ENCODE results near the gene UBE2J2. TPM values are rescaled to one million over a fixed set of nuclear protein-coding genes. Genes with fewer than 3 reads are reported as not detected.

Gene UBE2J2
- total and polyA plus RNA-seq, 2 of the 13 experiments (the other 11 are each of a cell fraction or from before 2014, with no cell fraction given), result 25.4 to 29.4 TPM

DNA sequence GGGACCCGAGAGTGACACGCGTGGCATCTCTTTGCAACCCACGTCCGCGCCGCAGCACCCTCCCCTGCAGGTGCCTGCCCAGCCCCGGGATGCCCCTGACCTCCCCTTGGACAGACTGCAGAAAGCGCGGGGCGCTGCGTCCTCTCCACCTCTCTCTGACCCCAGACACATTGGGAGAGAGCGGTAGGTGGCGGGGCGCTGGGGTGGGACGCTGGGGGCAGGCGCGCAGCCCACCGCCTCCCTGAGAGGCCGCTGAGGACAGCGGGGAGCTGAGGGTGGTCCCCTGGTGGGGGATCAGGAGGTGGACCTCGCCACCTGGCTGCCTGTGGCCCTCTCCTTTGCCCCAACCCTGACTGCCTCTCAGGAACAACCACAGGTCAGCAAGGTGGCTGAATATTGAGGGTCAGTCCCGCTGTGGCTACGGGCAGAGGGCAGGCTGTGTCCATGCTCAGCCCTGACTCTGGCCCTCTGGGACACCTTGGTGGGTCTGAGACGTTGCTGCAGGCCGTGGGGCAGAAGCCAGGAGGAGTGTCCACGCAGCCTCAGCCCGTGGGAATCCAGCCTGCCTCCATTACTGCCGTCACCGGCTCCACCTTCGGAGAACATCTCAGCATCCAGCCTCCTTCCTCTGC, 761 bp upstream of the UBE2J2 start:
- ChIA-PET POLR2A (interaction anchor here (0.6 to 2.2 kb wide), 11 partner anchors 7 to 273 kb away, joined by 3 to 11 read pairs (median 4); partner anchors contain the start of gene SDF4), CTCF (ENCODE audit: low intra/inter-chr PET ratio, low total read pairs) (no interaction called here)
- in situ Hi-C loops (cut with HindIII; ENCODE audit: extremely low pct_ligation_motif_present, low pct_unique_long_range_greater_than_20kb) (no loop called here), intact Hi-C loops (cut with micrococcal nuclease; ENCODE audit: unreplicated experiment) (no loop called here)
- H3K27me3 ChIP-seq (ENCODE audit: control insufficient read depth in 1 of 2, insufficient read depth in 2 of 2, low read length in 2 of 2), result no peaks in the 10 kb centered on the region; a peak in 1 of 5 replicates
- 0% methylated on average over 2 of the region's 31 CpGs for WGBS (ENCODE audit: low lambda C conversion rate)
- H3K9ac ChIP-seq (ENCODE audit: insufficient read depth, low read depth, low read length), result peak overlapping the region; percentile 81
- peak; percentile 71 for ATAC-seq
- BruUV-seq (replicated peaks), result no TSS peak
- peak overlapping the region; percentile 59 to 79 (median 70) for H3K4me3 ChIP-seq (replicated peaks in 1 of 3; ENCODE audit: insufficient read depth in 1 of 3, low read depth in 2 of 3, low read length in 3 of 3)
- H3K4me2 ChIP-seq (ENCODE audit: low read depth, low read length), result peak overlapping the region; percentile 79
- peaks cover 37% of the 10 kb centered on the region for H3K79me2 ChIP-seq (ENCODE audit: insufficient read depth, low read length)
- no peak overlapping the region for H2AFZ ChIP-seq (ENCODE audit: low read length)
- no peak for FAIRE-seq
- DNase-seq (ENCODE audit: low spot score), result no peak
- H3K9me3 ChIP-seq (ENCODE audit: low read length), result no peaks in the 10 kb centered on the region
- H3K4me1 ChIP-seq (ENCODE audit: insufficient read depth, low read length), result peaks cover 59% of the 10 kb centered on the region
- H4K20me1 ChIP-seq (ENCODE audit: insufficient read depth, low read length), result peaks cover 21% of the 10 kb centered on the region; the same call in 1 of the 2 replicates
- peaks cover 4 to 10% of the 10 kb centered on the region in 2 experiments; a peak in 1 of 5 replicates for H3K36me3 ChIP-seq (replicated peaks in 1 of 2; ENCODE audit: control insufficient read depth in 1 of 2, insufficient read depth in 2 of 2, low read length in 2 of 2)
- peak overlapping the region; percentile 64 for H3K27ac ChIP-seq (ENCODE audit: extremely low read length, insufficient read depth, low read length)
- TF ChIP-seq ZNF451 (CRISPR knock-in tag; IDR thresholded peaks at IDR 0.05), result no peak; the same call in 1 of the 2 replicates
- TF ChIP-seq ZNF441 (CRISPR knock-in tag; IDR thresholded peaks at IDR 0.05; ENCODE audit: borderline replicate concordance), result 0 out of 2 replicates have a peak, but pooled peaks have one; percentile 6
- TF ChIP-seq ZNF883 (CRISPR knock-in tag; IDR thresholded peaks at IDR 0.05; ENCODE audit: not compliant biosample characterization), result peak; percentile 66
- TF ChIP-seq, protein P1, sequence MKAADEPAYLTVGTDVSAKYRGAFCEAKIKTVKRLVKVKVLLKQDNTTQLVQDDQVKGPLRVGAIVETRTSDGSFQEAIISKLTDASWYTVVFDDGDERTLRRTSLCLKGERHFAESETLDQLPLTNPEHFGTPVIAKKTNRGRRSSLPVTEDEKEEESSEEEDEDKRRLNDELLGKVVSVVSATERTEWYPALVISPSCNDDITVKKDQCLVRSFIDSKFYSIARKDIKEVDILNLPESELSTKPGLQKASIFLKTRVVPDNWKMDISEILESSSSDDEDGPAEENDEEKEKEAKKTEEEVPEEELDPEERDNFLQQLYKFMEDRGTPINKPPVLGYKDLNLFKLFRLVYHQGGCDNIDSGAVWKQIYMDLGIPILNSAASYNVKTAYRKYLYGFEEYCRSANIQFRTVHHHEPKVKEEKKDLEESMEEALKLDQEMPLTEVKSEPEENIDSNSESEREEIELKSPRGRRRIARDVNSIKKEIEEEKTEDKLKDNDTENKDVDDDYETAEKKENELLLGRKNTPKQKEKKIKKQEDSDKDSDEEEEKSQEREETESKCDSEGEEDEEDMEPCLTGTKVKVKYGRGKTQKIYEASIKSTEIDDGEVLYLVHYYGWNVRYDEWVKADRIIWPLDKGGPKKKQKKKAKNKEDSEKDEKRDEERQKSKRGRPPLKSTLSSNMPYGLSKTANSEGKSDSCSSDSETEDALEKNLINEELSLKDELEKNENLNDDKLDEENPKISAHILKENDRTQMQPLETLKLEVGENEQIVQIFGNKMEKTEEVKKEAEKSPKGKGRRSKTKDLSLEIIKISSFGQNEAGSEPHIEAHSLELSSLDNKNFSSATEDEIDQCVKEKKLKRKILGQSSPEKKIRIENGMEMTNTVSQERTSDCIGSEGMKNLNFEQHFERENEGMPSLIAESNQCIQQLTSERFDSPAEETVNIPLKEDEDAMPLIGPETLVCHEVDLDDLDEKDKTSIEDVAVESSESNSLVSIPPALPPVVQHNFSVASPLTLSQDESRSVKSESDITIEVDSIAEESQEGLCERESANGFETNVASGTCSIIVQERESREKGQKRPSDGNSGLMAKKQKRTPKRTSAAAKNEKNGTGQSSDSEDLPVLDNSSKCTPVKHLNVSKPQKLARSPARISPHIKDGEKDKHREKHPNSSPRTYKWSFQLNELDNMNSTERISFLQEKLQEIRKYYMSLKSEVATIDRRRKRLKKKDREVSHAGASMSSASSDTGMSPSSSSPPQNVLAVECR (CRISPR knock-in tag; IDR thresholded peaks at IDR 0.05; ENCODE audit: borderline replicate concordance), result peak; percentile 6; the same call in 1 of the 2 replicates
- TF ChIP-seq, protein P2, sequence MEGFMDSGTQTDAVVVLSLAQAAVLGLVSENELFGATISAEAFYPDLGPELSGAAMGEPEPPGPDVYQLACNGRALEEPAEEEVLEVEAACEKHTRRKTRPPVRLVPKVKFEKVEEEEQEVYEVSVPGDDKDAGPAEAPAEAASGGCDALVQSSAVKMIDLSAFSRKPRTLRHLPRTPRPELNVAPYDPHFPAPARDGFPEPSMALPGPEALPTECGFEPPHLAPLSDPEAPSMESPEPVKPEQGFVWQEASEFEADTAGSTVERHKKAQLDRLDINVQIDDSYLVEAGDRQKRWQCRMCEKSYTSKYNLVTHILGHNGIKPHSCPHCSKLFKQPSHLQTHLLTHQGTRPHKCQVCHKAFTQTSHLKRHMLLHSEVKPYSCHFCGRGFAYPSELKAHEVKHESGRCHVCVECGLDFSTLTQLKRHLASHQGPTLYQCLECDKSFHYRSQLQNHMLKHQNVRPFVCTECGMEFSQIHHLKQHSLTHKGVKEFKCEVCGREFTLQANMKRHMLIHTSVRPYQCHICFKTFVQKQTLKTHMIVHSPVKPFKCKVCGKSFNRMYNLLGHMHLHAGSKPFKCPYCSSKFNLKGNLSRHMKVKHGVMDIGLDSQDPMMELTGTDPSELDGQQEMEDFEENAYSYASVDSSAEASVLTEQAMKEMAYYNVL (CRISPR knock-in tag; IDR thresholded peaks at IDR 0.05; ENCODE audit: borderline replicate concordance), result no peak; the same call in 1 of the 2 replicates
- no peak for TF ChIP-seq FOXJ3 (CRISPR knock-in tag; IDR thresholded peaks at IDR 0.05; ENCODE audit: borderline replicate concordance)
- TF ChIP-seq, protein P3, sequence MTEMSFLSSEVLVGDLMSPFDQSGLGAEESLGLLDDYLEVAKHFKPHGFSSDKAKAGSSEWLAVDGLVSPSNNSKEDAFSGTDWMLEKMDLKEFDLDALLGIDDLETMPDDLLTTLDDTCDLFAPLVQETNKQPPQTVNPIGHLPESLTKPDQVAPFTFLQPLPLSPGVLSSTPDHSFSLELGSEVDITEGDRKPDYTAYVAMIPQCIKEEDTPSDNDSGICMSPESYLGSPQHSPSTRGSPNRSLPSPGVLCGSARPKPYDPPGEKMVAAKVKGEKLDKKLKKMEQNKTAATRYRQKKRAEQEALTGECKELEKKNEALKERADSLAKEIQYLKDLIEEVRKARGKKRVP (CRISPR knock-in tag; IDR thresholded peaks at IDR 0.05), result no peak
- TF ChIP-seq ELF1 (CRISPR knock-in tag; IDR thresholded peaks at IDR 0.05), result no peak
- TF ChIP-seq, protein P4, sequence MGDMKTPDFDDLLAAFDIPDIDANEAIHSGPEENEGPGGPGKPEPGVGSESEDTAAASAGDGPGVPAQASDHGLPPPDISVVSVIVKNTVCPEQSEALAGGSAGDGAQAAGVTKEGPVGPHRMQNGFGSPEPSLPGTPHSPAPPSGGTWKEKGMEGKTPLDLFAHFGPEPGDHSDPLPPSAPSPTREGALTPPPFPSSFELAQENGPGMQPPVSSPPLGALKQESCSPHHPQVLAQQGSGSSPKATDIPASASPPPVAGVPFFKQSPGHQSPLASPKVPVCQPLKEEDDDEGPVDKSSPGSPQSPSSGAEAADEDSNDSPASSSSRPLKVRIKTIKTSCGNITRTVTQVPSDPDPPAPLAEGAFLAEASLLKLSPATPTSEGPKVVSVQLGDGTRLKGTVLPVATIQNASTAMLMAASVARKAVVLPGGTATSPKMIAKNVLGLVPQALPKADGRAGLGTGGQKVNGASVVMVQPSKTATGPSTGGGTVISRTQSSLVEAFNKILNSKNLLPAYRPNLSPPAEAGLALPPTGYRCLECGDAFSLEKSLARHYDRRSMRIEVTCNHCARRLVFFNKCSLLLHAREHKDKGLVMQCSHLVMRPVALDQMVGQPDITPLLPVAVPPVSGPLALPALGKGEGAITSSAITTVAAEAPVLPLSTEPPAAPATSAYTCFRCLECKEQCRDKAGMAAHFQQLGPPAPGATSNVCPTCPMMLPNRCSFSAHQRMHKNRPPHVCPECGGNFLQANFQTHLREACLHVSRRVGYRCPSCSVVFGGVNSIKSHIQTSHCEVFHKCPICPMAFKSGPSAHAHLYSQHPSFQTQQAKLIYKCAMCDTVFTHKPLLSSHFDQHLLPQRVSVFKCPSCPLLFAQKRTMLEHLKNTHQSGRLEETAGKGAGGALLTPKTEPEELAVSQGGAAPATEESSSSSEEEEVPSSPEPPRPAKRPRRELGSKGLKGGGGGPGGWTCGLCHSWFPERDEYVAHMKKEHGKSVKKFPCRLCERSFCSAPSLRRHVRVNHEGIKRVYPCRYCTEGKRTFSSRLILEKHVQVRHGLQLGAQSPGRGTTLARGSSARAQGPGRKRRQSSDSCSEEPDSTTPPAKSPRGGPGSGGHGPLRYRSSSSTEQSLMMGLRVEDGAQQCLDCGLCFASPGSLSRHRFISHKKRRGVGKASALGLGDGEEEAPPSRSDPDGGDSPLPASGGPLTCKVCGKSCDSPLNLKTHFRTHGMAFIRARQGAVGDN (CRISPR knock-in tag; IDR thresholded peaks at IDR 0.05), result peak; percentile 67
- TF ChIP-seq MTF2 (CRISPR knock-in tag; IDR thresholded peaks at IDR 0.05; ENCODE audit: borderline replicate concordance), result no peak
- no peak for TF ChIP-seq ZBTB7A (CRISPR knock-in tag; IDR thresholded peaks at IDR 0.05)

All from HepG2 (cell line).